Right lobe of liver (tissue), 6 donors: ENCODE results near the gene AFG1L. TPM values are rescaled to one million over a fixed set of nuclear protein-coding genes. Genes with fewer than 3 reads are reported as not detected.
A peak's percentile ranks its signal among the peaks of the same experiment; 100 is the strongest.

Experiments used
- ATAC-seq, 4 donors: fragments of 200-7000 bp; cut with Tn5 transposase; one replicate each; pipeline ENCODE4 v1.9.1; 2020; ENCODE audit warnings: mild to moderate bottlenecking in 4 of 4, moderate library complexity in 4 of 4
- DNase-seq, 3 donors: peaks; one replicate each; pipeline ENCODE4 v3.0.0-alpha.2; 2020
- H3K27ac ChIP-seq, 3 donors: fragments of 200-600 bp; one replicate each; pipeline ENCODE4 v1.8.0; 2022
- H3K27me3 ChIP-seq, 2 donors: fragments of 200-600 bp; one replicate each; pipeline ENCODE4 v1.8.0; 2022
- H3K36me3 ChIP-seq, 4 donors: fragments of 200-600 bp; sonication (generic) in 1 of 4; one replicate each; pipeline versions ENCODE4 v1.5.1 to v1.8.0; 2017 to 2022; ENCODE audit warnings: control low read depth in 1 of 4
- H3K4me1 ChIP-seq, 4 donors: fragments of 200-600 bp; sonication (generic) in 1 of 4; one replicate each; pipeline versions ENCODE4 v1.5.1 to v1.8.0; 2017 to 2022; ENCODE audit warnings: control low read depth in 1 of 4
- H3K4me3 ChIP-seq, 3 donors: fragments of 200-600 bp; one replicate each; pipeline ENCODE4 v1.8.0; 2022
- H3K9me3 ChIP-seq, 4 donors: fragments of 200-600 bp; sonication (generic) in 1 of 4; one replicate each; pipeline versions ENCODE4 v1.5.1 to v1.8.0; 2017 to 2022; ENCODE audit warnings: control low read depth in 1 of 4
- POLR2A ChIP-seq: fragments of 450-650 bp; IDR thresholded peaks from one replicate; pipeline ENCODE4 v1.6.1; 2017; ENCODE audit warnings: antibody characterized with exemption, mild to moderate bottlenecking
- WGBS: methylation state at CpG from one replicate; pipeline ENCODE4 v1.1.6; 2018; ENCODE audit warnings: low coverage, low lambda C conversion rate; ENCODE audit not compliant: insufficient coverage; ENCODE audit errors: missing lambda C conversion rate; 5-methylcytosine and 5-hydroxymethylcytosine counted together
- intact Hi-C, 2 donors: fragments of 100-400 bp; cut with DNase I; formaldehyde crosslinking; loops; one replicate each; pipeline versions ENCODE4 v1.11.2 to v1.14.1; 2022
- total RNA-seq, 6 experiments: library from RNA; depleted of rRNA in 2 of 6; stranded (reverse); fragments of >200 nt in 2 of 6; fragmentation: NEBNext Ultra II Directional in 3 of 6; extraction: Animal tissue kit (Norgen Biotek cat#: 25700) in 3 of 6; gene quantifications; one replicate each; pipeline versions ENCODE4 v1.1.0 to v1.2.4, GENCODE V29; 2016 to 2023
- TF ChIP-seq, protein P1 (sequence below), 4 donors: fragments of 200-600 bp in 3 of 4; fragments of 450-650 bp in 1 of 4; IDR thresholded peaks; one replicate each; pipeline versions ENCODE4 v1.5.1 to v1.8.0; 2016 to 2022; ENCODE audit warnings: antibody characterized with exemption in 4 of 4, mild to moderate bottlenecking in 2 of 4
- donor health status: DM: no; HTN: yes; CAD: no.
- donor health status: DM: no; HTN: no; CAD: no.
- donor health status: DM: no; HTN: no; CAD: no.
- donor health status: DM: no; HTN: yes; CAD: no.
- donor health status: DM: no; HTN: yes; CAD: no.

The AFG1L gene
- total RNA-seq, 6 experiments from 2014 or later, result 1.5 to 5.6 (median 4.6) TPM

- no peak overlapping the region for H3K27ac ChIP-seq
- H3K4me3 ChIP-seq, result no peak overlapping the region
- DNase-seq (no peak), ATAC-seq (no peak)
- WGBS, result no CpG with 5 or more reads among the region's 5 CpGs
- TF ChIP-seq, protein P1, sequence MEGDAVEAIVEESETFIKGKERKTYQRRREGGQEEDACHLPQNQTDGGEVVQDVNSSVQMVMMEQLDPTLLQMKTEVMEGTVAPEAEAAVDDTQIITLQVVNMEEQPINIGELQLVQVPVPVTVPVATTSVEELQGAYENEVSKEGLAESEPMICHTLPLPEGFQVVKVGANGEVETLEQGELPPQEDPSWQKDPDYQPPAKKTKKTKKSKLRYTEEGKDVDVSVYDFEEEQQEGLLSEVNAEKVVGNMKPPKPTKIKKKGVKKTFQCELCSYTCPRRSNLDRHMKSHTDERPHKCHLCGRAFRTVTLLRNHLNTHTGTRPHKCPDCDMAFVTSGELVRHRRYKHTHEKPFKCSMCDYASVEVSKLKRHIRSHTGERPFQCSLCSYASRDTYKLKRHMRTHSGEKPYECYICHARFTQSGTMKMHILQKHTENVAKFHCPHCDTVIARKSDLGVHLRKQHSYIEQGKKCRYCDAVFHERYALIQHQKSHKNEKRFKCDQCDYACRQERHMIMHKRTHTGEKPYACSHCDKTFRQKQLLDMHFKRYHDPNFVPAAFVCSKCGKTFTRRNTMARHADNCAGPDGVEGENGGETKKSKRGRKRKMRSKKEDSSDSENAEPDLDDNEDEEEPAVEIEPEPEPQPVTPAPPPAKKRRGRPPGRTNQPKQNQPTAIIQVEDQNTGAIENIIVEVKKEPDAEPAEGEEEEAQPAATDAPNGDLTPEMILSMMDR (IDR thresholded peaks at IDR 0.05), result no peak
- no peak for TF ChIP-seq POLR2A
- no peaks in the 10 kb centered on the region for H3K27me3 ChIP-seq
- H3K4me1 ChIP-seq, result peaks cover 0 to 30% (median 12%) of the 10 kb centered on the region in 4 donors
- H3K9me3 ChIP-seq, result no peaks in the 10 kb centered on the region
- no peaks in the 10 kb centered on the region for H3K36me3 ChIP-seq
- intact Hi-C loops, result loop anchor here in 1 of 2 donors (10.0 kb wide), 1 partner anchor 209 kb away; no protein-coding TSS in a partner anchor
Measured at GRCh38 chr6:108556250-108556649, 261.4 kb downstream of the AFG1L start.

DNA sequence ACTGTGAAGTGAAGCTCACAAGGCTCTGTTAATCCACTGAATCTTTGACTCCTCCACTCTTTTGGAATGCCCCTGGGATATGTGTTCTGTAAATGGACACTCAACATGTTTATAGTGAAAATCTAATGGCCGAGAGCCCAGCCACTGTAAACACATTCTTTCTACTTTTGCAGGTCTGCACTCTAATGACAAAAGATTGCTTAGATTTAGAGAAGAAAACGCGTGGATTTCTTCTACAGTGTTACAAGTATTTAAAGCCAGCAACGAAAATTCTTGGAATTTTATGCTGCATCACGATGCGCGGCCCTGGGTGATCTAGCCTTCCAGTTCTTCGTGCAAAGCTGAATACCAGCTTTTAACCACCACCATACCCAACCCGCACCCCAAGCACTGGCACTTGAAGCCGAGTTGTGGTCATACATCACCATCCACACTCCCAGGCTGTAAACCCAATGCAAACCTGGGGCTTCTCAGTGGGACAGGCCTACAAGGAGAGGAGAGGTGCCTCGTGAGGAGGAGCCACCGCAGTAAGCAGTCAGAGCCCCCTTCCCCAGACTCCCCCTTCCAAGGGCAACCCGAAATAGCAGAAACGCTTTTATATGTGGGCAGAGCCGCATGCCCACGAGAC lies 262.1 kb downstream of the AFG1L start:
- no peaks in the 10 kb centered on the region for H3K9me3 ChIP-seq
- WGBS, result 94% methylated on average over 8 of the region's 16 CpGs
- DNase-seq (no peak), ATAC-seq (no peak)
- H3K36me3 ChIP-seq, result no peaks in the 10 kb centered on the region
- H3K4me1 ChIP-seq, result peaks cover 0 to 30% (median 12%) of the 10 kb centered on the region in 4 donors
- no peaks in the 10 kb centered on the region for H3K27me3 ChIP-seq
- peak overlapping the region; percentile 56 to 92 (median 83) for H3K4me3 ChIP-seq
- peak overlapping the region; percentile 94 to 99 (median 99) for H3K27ac ChIP-seq
- intact Hi-C loops, result loop anchor here in 1 of 2 donors (10.0 kb wide), 1 partner anchor 208 kb away; no protein-coding TSS in a partner anchor
- TF ChIP-seq POLR2A, result no peak
- TF ChIP-seq, protein P1 (IDR thresholded peaks at IDR 0.05), result no peak

DNA sequence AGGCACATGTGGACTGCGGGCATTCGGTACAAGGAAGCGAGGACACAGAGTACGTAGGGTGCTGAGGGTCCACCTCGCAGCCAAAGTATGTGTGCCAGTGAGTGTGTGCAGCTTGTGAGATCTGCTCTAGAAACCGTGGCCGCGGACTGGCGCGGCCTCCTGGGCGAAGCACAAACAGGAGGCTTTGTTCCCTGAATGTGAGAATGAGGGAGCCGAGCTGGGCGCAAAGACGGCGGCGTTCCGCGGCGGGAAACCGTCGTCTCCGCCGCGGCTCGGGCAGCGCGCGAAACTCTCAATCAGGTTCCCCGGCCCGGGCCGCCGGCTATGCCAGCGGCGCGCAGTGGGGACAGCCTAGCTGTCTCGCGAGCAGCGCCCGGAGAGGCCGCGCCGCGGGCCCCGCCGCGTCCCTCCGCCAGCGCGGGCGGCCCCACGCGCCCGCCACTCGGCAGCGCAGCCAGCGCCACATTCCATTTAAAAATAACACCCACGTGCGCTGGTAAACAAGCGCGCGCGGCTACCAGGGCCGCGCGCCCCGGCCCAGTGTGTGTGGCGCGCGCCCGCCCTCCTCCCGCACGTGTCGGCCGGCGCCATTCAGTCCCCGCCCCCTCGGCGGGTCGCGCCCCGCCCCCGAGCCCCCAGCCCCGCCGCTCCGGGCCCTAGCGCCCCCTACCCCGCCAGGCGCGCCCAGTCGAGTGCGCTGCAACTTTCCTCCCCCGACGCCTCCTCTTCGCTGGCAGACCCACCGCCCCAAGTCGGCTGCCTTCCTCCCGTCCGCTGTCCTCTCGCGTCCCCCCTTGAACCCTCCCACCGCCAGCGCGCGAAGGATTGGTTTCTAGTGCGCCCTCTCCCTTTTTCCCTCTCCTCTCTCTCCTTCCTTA lies 262.9 kb downstream of the AFG1L start:
- H3K9me3 ChIP-seq, result no peaks in the 10 kb centered on the region
- ATAC-seq (peak; percentile 13 to 48 (median 35)), DNase-seq (peak in 2 of 3 donors; percentile 78 to 79)
- H3K4me3 ChIP-seq, result peak overlapping the region; percentile 56 to 92 (median 83)
- H3K36me3 ChIP-seq, result no peaks in the 10 kb centered on the region
- H3K4me1 ChIP-seq, result peaks cover 0 to 34% (median 12%) of the 10 kb centered on the region in 4 donors
- TF ChIP-seq POLR2A, result peak; percentile 49
- TF ChIP-seq, protein P1 (IDR thresholded peaks at IDR 0.05), result peak in 3 of 4 donors; percentile 5 to 23 (median 7)
- 1% methylated on average over 9 of the region's 105 CpGs for WGBS
- H3K27ac ChIP-seq, result peak overlapping the region; percentile 94 to 99 (median 99)
- intact Hi-C loops, result loop anchor here in 1 of 2 donors (10.0 kb wide), 1 partner anchor 207 kb away; no protein-coding TSS in a partner anchor
- H3K27me3 ChIP-seq, result no peaks in the 10 kb centered on the region

GRCh38 chr6:108558372-108559096 lies 263.7 kb downstream of the AFG1L start:
- peak; percentile 99 for DNase-seq
- no peaks in the 10 kb centered on the region for H3K9me3 ChIP-seq
- peak; percentile 72 for TF ChIP-seq POLR2A
- TF ChIP-seq, protein P1 (IDR thresholded peaks at IDR 0.05), result no peak
- peak overlapping the region; percentile 82 to 92 (median 83) for H3K4me3 ChIP-seq
- H3K36me3 ChIP-seq, result no peaks in the 10 kb centered on the region
- intact Hi-C loops, result loop anchor here in 1 of 2 donors (10.0 kb wide), 1 partner anchor 206 kb away; no protein-coding TSS in a partner anchor
- H3K27me3 ChIP-seq, result no peaks in the 10 kb centered on the region
- under 1% methylated on average over 55 of the region's 58 CpGs for WGBS
- peaks cover 0 to 42% (median 12%) of the 10 kb centered on the region in 4 donors for H3K4me1 ChIP-seq
- ATAC-seq, result peak; percentile 58 to 75 (median 68)
- peak overlapping the region; percentile 98 to 99 (median 99) for H3K27ac ChIP-seq
